Fibroblast of peridontal ligament (primary cell): Measurements from ENCODE around the gene RNF223.
"Not testable (repeated sequence)": the region's sequence is repeated elsewhere in the genome, so short reads cannot be mapped to it uniquely, and the experiment has no call there.

Source experiments
- DNase-seq: peaks from one replicate; pipeline ENCODE4 v3.0.0-alpha.2; 2010; ENCODE audit errors: extremely low read depth

The RNF223 gene

DNA sequence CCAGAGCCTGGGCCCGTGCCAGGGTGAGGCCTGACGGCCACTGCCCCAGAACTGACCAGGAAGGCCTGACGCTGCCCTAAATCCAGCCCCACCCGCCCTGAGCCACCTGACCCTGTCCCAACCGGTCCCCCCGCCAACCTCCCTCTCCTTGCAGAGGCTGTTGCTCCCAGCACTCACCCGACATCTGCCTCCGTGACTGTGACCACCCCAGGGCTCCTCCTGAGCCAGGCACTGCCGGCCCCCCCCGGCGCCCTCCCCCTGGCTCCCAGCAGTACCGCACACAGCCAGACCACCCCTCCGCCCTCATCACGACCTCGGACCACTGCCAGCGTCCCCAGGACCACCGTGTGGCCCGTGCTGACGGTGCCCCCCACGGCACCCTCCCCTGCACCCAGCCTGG, 27.9 kb downstream of the RNF223 start:
- DNase-seq, result no peak

DNA sequence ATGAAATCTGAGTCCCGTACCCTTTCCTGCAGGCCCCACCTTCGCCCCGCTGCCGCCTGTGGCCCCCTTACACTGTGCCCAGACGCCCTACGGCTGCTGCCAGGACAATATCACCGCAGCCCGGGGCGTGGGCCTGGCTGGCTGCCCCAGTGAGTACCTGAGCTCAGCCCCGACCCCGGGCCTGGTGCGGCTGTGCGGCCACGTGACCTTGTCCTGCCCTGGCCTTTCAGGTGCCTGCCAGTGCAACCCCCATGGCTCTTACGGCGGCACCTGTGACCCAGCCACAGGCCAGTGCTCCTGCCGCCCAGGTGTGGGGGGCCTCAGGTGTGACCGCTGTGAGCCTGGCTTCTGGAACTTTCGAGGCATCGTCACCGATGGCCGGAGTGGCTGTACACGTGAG, 29.0 kb downstream of the RNF223 start:
- DNase-seq, result no peak

DNA sequence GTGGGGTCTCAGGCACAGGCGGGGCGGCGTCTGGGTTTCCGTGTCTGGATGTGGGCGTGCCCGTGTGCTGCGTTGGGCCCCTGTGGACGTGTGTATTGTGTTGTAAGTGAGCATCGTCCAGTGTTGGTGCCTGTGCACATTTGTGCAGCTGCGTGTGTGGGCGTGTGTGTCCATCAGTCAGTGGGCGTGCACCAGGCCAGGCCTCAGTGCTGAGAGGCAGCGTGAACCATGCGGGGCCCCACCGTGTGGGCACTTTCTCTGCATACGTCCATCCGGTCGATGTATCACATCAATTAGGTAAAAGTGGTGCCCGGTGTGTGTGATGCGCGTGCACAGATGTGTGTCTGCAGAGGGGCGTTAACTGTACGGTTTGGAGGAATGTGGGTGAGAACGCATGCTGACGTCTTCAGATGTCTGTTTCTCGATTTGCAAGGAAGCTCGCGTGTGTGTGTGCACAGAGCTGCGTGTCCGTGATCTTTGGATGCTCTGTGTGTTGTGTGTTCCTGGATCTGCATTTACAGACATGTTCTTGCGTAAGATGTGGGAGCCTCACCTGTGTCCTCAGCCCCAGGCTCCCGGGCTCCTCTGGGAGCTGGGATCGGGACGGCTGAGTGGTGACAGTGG, 29.5 kb downstream of the RNF223 start:
- DNase-seq, result no peak

DNA sequence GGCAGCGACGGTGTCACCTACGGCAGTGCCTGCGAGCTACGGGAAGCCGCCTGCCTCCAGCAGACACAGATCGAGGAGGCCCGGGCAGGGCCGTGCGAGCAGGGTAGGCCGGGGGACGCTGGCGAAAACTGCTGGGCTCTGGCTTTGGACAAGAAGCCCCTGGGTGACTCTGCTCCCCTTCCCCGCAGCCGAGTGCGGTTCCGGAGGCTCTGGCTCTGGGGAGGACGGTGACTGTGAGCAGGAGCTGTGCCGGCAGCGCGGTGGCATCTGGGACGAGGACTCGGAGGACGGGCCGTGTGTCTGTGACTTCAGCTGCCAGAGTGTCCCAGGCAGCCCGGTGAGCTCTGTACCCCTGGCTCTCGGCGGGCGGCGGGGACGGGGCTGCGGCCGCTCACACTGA, 30.2 kb downstream of the RNF223 start:
- no peak for DNase-seq

DNA sequence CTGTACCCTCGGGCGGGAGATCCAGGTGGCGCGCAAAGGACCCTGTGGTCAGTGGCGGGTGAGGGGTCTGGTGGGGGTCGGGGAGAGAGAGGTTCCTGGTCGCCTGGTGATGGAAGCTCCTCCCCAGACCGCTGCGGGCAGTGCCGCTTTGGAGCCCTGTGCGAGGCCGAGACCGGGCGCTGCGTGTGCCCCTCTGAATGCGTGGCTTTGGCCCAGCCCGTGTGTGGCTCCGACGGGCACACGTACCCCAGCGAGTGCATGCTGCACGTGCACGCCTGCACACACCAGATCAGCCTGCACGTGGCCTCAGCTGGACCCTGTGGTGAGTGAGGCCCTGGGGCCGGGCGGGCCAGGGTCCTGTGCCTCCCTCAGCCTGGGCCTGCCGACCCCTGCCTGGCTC, 30.7 kb downstream of the RNF223 start:
- no peak for DNase-seq

DNA sequence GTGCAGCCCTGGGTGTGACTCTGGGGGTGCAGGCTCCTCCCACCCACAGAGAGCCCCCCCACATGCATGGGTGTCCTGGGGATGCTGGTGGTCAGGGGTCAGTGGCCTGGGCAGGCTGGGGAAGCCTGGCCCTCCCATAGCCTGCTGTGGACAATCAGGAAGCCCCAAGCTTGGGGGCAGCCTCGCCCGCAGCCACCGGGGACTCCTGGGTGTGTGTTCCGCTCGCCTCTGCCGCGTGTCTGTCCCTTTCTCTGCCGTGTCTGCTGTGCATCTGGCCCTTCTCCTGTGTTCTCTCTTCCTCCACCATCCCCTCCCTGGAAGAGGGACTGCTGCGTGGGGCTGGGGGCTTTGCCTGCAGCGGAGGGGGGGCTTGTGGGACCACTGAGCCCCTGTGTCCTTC, 31.3 kb downstream of the RNF223 start:
- DNase-seq, result no peak

DNA sequence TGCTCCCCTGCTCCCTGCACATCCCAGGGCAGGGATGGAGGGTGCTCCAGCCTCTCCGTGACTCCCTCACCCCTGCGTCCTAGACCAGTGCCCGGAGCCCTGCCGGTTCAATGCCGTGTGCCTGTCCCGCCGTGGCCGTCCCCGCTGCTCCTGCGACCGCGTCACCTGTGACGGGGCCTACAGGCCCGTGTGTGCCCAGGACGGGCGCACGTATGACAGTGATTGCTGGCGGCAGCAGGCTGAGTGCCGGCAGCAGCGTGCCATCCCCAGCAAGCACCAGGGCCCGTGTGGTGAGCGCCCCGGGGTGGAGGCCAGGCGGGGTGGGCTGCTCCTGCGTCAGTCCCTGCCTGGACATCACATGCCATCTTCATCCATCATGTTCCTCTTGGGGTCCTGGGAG, 32.2 kb downstream of the RNF223 start:
- no peak for DNase-seq

DNA sequence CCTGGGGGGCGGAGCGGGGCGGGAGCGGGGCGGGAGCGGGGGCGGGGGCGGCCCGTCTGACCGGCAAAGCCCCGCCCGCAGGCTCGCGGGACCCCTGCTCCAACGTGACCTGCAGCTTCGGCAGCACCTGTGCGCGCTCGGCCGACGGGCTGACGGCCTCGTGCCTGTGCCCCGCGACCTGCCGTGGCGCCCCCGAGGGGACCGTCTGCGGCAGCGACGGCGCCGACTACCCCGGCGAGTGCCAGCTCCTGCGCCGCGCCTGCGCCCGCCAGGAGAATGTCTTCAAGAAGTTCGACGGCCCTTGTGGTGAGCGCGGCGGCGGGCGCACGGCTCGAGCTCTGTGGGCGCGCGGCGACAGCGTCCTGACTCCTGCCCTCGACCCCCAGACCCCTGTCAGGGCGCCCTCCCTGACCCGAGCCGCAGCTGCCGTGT, 33.0 kb downstream of the RNF223 start:
- DNase-seq, result no peak

DNA sequence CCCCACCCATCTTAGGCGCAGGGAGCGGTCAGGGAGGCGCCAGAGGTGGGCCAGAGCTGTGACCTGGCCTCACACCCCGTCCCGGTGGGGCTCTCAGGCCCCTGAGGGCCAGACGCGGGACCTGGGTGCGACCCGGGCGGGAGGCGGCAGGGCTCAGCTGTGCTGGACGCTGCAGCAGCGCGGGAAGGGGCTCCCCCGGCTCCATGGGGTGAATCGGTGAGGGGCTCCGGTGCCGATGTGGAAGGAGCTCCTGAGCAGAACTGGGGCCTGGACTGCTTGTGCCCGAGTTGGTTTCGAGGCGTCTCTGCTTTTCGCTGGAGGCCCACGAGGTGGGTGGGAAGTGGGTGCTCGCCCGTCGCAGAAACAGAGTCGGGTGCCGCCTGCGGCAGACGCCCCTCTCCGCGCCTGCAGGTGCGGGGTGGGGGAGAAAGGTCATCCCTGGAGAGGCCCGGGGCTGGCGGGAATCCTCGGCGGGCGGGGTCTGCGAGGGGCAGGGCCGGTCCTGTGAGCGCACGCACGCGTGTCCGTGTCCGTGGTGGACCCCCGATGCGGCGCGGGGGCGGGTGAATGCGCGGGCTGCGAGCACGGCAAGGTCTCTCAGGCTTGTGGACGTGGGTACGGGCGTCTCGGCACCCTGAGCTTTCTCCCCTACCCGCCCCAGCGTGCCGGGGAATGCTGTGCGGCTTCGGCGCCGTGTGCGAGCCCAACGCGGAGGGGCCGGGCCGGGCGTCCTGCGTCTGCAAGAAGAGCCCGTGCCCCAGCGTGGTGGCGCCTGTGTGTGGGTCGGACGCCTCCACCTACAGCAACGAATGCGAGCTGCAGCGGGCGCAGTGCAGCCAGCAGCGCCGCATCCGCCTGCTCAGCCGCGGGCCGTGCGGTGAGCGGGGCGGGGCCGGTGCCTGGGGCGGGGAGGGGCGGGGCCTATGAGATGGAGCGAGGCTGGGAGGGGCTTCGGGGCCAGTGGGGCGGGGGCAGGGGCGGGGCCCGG, 33.8 kb downstream of the RNF223 start:
- peak; percentile 41 for DNase-seq

DNA sequence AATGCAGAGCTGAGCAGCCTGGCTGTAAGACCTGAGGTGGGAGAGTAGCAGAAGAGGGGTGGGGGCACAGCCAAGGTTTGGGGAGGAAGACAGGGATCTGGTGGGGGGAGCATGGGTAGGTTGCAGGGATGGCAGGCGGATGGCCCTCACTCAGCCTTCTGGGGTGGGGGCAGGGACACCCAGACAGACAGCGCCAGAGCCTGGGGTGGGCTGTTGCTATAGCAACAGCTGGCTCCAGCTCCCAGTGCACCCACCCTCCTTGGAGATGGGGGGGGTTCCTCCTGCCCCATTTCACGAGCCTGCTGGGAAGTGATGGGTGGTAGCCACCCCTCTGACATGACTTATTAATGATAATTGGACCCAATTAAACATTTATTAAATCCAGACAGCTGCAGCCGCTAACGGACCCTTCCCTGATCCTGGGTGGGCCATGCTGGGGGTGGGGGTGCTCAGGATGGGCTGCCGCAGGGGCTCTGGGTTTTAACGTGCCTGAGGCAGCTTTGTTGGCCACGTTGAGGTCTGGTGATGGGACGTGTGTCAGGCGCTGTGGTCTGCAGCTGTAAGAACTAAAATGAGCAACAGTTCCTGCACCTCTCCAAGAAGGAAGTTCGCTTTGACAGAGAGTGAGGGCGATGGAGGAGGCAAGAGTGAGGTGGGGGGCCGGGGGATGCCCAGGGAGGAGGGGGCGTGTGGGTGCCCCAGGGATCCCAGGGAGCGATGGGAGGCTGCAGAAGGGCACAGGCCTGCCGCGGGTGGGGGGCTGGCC, 34.8 kb downstream of the RNF223 start:
- no peak for DNase-seq

DNA sequence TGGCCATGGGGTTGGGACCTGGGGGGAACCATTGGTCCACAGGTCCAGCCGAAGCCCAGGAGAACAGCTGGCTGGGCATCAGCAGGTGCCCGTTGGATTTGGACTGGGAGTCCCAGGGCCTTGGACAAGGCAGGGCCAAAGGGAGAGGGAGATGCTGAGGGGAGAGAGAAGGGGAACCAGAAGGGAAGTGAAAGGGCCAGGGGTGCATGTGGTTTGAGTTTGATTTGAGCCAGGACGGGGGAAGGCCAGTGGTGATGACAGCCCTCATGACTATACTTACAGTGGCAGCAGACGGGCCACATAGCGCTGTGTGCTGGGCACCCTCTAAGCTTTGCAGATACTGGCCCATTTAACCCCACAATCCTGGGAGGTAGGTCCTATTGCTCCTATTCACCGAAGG, 35.4 kb downstream of the RNF223 start:
- DNase-seq, result no peak

DNA sequence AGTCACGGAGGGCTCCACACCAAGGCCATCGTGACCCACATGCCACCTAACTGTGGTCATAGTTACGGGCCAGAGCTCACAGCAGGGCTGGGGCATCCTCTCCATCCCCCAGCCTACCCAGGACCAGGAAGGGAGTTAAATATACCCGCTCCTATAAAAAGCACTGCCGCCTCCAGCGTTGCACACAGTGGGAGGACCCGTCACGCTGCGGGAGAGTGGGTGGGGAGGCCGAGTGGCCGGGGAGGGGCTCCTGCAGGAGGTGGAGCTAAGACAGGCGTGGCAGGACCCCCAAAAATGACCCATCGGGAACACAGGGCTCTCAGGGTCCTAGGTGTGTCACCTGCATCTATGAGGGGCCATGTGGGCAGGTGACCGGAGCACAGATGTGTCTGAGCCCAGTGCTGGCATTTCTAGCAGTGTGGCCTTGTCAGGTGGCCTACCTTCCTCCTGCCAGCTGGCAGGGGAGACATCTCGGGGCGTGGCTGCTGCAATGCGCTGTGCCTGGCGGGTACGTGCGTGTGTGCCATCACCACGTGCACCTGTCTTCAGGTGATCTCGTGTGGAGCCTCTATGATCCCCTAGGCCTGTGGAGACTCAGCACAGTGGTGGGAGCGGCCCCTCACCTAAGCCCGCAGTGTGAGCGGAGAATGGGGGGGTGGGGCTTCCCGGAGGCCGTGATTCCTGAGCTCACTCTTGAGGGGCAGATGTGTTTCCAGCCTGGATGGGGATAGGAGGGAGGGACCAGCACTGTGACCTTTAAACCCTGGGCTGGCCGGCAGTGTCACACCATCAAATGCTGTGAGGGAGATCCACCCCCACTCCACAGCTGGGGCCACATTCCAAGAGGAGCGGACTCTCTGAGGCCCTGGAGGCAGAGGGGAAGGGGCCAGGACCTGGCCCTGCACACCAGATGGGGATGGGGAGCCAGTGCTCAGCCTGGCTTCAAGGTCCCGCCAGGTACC, 36.5 kb downstream of the RNF223 start:
- no peak for DNase-seq

DNA sequence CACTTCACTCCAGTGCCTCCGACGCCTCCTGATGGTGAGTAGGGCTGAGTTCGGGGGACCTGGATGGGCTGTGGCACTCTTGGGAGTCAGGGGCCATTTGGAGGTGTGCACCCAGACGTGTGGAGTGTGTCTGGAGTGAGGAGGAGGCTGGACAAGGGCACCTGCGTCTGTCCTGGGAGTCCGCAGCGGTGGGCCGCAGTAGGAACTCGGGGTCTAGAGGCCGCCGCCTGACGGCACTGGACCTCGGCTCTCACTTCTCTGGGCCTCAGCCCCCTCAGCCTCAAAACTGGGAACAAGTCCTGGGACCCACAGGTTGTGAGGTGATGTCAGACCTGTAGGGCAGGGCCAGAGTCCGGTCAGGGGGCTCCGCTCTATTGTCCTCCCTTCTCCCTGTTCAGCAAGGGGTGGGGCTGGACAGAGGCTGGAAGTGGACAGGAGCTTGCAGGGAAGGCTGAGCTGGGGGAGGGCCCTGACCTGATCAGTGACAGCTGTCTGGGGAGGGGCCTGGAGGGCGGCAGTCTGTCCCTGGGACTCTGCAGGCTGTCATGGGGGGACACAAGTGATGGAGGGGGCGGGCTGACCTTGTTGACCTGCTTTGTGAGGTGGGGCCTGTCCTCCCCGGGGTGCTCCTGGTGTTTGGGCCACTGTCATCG, 38.7 kb downstream of the RNF223 start:
- no peak for DNase-seq

DNA sequence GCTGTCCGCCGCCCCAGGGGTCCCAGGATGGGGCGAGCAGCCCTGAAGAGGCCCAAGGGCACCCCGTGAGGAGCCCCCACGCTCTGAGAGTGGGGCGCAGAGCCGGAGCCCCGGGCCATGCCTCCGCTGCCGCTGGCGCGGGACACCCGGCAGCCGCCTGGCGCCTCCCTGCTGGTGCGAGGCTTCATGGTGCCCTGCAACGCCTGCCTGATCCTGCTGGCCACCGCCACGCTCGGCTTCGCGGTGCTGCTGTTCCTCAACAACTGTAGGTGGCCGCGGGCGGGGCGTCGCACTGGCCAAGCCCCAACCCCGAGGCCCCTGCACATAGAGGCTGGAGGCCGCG, 39.7 kb downstream of the RNF223 start:
- no peak for DNase-seq

DNA sequence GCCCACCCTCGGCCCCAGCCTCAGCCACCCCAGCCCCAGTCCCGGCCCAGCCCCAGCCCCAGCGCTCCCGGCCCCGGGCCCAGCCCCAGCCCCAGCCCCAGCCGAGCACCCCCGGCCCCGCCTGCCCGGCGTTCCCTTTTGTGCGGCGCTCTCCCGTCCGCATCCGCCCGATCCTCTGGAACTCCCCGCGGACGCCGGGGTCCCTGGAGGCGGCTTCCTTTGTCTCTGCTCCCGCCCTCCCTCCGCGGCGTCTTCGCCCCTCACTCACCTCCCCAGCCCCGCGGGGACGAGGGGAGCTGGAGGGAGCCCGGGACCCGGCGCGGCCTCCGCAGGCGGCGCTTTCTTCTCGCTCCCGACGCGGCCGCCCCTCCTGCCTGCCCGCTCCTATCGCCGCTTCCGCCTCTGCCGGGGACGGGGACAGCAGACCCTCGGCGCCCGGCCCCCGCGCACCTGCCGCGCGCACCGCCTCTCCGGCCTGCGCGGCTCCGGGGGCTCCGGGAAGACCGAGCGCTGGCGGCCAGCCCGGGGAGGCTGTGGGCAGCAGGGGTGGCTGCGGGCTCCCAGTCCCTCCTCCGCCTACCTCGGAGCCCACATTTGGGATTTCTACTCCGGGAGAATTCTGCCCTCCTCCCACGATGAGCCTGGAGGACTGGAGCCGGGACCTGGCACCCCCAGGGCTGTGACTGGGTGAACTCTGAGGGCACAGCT, 40.2 kb downstream of the RNF223 start:
- DNase-seq, result no peak

DNA sequence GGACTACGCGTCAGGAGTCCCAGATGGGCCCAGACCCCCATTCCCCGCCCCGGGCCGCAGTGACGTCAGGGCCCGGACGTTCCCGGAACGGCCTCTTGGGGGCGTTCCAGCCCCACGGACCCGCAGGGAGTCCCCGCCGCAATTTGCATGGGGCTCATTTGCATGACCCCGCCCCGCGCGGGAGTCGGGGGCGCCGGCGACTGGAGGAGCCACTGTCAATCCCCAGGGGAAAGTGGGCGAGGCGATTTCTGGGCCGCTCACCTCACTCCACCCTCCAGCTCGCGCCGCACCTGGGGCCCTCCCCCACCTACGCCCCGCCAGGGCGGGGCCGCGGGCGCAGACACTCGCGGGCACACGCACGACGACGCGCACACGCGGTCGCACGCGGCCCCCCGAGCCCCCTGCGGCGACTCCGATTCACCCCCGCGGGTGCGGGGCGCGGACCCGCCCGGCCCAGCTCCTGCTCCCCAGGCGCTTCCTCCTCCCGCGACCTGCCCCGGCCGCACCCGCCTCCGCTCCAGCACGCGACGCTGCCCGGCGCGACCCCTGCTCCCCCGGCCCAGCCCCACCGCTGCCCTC, 41.0 kb downstream of the RNF223 start:
- peak; percentile 28 for DNase-seq

DNA sequence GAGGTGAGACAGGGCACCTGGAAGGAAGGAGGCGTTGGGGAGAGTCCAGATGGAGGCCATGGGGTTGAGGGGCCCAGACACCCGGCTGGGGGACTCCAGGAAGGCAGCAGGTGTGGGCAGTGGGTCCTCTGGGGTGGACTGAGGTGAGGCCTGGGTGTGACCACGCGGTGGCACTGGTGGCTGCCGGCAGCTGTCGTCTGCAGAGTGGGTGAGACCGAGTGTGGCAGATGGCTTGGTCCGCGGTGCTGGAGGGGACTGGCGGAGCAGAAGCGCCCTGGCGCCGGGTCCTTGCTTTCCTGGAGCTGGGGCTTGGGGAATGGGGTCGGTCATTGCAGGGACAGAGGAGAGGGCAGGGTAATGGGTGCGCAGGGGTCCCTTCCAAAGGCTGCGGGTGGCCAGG, 41.7 kb downstream of the RNF223 start:
- DNase-seq, result no peak

DNA sequence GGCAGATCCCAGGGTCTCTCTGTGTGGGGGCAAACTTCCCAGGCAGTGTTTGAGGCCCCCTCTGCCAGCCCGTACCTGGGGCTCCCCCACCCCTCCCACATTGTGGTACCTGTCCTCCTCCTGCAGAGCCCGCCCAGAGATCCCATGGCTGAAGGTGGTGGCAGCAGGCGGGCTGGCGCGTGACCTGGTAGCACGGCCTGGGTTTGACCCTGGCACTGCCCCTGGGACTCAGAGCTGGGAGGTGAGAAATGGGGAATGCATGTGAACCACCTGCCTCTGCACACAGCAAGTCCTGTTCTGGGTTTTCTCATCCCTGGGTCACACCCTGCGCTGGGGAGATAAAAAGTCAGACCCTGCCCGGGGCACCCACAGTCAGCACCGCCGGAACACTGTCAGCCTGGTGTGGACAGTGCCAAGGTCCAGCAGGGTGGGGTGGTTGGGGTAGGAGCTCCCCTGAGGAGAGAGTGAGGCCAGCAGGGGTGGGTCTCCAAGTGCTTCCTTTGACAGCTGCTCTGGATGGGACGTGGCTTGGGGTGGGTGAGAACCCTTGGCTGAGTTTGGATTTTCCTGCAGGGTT, 42.4 kb downstream of the RNF223 start:
- no peak for DNase-seq

DNA sequence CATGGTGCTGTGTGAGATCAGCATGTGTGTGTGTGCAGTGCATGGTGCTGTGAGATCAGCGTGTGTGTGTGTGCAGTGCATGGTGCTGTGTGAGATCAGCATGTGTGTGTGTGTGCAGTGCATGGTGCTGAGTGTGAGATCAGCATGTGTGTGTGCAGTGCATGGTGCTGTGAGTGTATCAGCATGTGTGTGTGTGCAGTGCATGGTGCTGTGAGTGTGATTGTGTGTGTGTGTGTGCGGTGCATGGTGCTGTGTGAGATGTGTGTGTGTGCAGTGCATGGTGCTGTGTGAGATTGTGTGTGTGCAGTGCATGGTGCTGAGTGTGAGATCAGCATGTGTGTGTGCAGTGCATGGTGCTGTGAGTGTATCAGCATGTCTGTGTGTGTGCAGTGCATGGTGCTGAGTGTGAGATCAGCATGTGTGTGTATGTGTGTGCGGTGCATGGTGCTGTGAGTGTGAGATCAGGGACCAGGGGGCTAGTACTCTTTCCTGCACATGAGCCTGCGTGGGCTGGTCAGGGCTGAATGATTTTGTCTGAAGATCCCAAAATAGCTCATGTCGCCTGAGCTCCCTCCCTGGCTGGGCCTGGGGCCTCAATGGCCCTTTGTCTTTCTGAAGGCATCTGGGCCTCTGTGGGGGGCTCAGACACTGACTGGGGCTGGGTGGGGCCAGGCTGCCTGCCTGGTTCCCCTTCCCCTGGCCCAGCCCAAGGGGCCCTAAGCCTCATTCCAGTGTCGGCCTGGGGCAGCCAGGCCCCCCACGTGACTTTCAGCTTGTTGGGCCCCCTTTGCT, 43.0 kb downstream of the RNF223 start:
- not testable (repeated sequence) for DNase-seq
